Mononuclear cell (primary cell): Measurements from ENCODE around the gene OR9A2. TPM values are rescaled to one million over a fixed set of nuclear protein-coding genes. Genes with fewer than 3 reads are reported as not detected.

Experiments used
- H3K27me3 ChIP-seq: 2 replicates; pipeline ENCODE4 v1.6.0; 2011; ENCODE audit warnings: low read length, control low read depth; ENCODE audit not compliant: insufficient read depth
- H3K4me1 ChIP-seq: 2 replicates; pipeline ENCODE4 v1.5.1; 2011; ENCODE audit warnings: mild to moderate bottlenecking, low read length, control low read depth; ENCODE audit not compliant: insufficient read depth
- H3K4me3 ChIP-seq: 2 replicates; pipeline ENCODE4 v1.5.1; 2011; ENCODE audit warnings: mild to moderate bottlenecking, low read length, moderate library complexity
- H3K9me3 ChIP-seq: 2 replicates; pipeline ENCODE4 v1.5.1; 2011; ENCODE audit warnings: low read depth, mild to moderate bottlenecking, control low read depth, low read length
- total RNA-seq: library from RNA; depleted of rRNA; stranded (reverse); fragments of >200 nt; gene quantifications from one replicate; pipeline ENCODE4 v1.2.3, GENCODE V29; 2012

Gene OR9A2
- not detected for total RNA-seq

DNA sequence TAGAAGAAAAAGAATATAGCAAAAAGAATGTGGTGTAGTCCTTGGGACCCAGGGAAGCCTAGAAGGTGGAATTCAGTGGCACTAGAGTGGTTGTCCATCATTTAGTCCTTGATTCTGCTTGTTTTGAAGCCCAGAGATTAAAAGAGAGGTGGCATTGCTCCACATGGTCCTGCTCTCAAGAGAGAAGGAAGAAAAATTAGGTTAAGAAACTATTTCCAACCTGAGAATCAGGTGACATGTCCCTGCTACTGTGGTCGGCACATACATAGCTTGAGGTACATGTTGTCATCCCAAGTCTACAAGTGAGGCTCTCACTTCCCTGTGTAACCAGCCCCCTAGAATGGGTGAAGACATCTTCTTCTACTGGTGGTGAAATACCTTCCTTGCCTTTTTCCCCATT lies at the start of gene OR9A2:
OR9A2 (minus strand) TSS at position 101 of the 400 bp plus-strand sequence; CDS start at position 101, 0 bp downstream.
- H3K4me3 ChIP-seq, result no peak within 1 kb of the TSS
- no peaks in the 10 kb centered on the region for H3K9me3 ChIP-seq

GRCh38 chr7:143074141-143074540 lies 47.2 kb upstream of the OR9A2 start:
- Histone ChIP-seq H3K4me3 (no peak overlapping the region), H3K9me3 (no peaks in the 10 kb centered on the region), H3K27me3 (no peaks in the 10 kb centered on the region), H3K4me1 (no peaks in the 10 kb centered on the region)

More for the DNA sequence above, at the start of gene OR9A2:
- Histone ChIP-seq H3K27me3 (no peaks in the 10 kb centered on the region), H3K4me1 (no peaks in the 10 kb centered on the region)

GRCh38 chr7:143073556-143073955 lies 46.6 kb upstream of the OR9A2 start:
- no peaks in the 10 kb centered on the region for H3K27me3 ChIP-seq
- no peaks in the 10 kb centered on the region for H3K9me3 ChIP-seq
- H3K4me1 ChIP-seq, result no peaks in the 10 kb centered on the region
- H3K4me3 ChIP-seq, result no peak overlapping the region

DNA sequence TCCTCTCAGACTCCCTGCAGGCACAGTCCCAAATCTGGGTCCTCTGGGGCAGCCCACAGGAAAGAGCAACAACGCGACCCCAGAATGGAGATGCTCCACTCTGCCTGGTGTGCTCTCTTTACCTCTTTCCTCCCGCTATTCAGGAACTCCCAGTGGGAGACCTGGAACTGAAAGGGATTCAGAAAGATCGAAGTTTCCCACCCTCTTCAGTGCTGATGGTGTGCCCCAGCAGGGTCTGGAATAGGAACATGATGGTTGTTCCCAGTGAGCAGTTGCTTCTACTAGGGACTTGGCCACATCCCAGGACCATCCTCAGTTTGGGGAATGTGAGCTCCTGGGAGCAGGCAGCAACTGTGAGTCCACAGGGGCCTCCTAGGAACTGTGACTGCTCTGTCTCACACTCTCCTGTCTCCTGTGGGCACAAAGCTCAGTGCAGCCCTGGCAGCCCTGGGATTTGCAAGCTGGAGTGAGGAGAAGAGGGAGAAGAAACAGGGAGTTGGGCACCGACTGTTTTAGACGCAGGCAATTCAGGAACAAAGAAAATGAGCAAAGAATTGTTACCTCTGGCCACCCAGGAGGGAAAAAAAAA lies 43.1 kb upstream of the OR9A2 start:
- H3K4me1 ChIP-seq, result no peaks in the 10 kb centered on the region
- no peaks in the 10 kb centered on the region for H3K9me3 ChIP-seq
- no peak overlapping the region for H3K4me3 ChIP-seq
- H3K27me3 ChIP-seq, result no peaks in the 10 kb centered on the region

- no peak overlapping the region for H3K4me3 ChIP-seq
- no peaks in the 10 kb centered on the region for H3K4me1 ChIP-seq
- no peaks in the 10 kb centered on the region for H3K9me3 ChIP-seq
- no peaks in the 10 kb centered on the region for H3K27me3 ChIP-seq
These were observed 41.5 kb upstream of the OR9A2 start for GRCh38 chr7:143068446-143068845.

- Histone ChIP-seq H3K4me1 (no peaks in the 10 kb centered on the region), H3K9me3 (no peaks in the 10 kb centered on the region), H3K27me3 (no peaks in the 10 kb centered on the region), H3K4me3 (no peak overlapping the region)
These were observed 36.8 kb upstream of the OR9A2 start for GRCh38 chr7:143063741-143064140.

- Histone ChIP-seq H3K4me1 (no peaks in the 10 kb centered on the region), H3K9me3 (no peaks in the 10 kb centered on the region), H3K27me3 (no peaks in the 10 kb centered on the region), H3K4me3 (no peak overlapping the region)
These were observed 28.8 kb upstream of the OR9A2 start for GRCh38 chr7:143055754-143056153.

DNA sequence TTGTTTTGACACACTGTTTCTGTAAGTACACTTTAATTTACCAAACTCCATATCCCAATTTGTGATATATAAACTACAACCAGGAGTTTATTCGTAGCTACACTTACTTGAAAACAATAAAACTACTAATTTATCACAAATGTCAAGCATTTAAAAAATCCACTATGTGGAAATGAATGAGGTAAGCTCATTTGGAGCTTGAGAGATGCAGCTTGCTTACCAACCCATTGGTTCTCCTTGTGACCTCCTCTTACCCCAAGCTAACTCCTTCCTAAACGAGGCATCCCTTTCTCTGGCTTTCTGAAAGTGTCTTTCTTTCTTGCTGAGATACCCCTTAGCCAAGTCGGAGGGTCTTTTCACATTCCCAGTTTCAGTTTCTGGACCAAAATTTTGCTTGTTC lies 27.7 kb upstream of the OR9A2 start:
- no peaks in the 10 kb centered on the region for H3K9me3 ChIP-seq
- H3K4me1 ChIP-seq, result peaks cover under 1% of the 10 kb centered on the region
- H3K27me3 ChIP-seq, result no peaks in the 10 kb centered on the region
- H3K4me3 ChIP-seq, result no peak overlapping the region

- no peak within 1 kb of the TSS for H3K4me3 ChIP-seq
- peaks cover 22% of the 10 kb centered on the region for H3K4me1 ChIP-seq
- H3K9me3 ChIP-seq, result no peaks in the 10 kb centered on the region
- no peaks in the 10 kb centered on the region for H3K27me3 ChIP-seq
These were observed 25.1 kb upstream of the OR9A2 start, which contains the start of gene OR6V1 for GRCh38 chr7:143052041-143052440. Gene OR6V1 (plus strand): TSS chr7:143052341. CDS start chr7:143052341, 0 bp downstream.

DNA sequence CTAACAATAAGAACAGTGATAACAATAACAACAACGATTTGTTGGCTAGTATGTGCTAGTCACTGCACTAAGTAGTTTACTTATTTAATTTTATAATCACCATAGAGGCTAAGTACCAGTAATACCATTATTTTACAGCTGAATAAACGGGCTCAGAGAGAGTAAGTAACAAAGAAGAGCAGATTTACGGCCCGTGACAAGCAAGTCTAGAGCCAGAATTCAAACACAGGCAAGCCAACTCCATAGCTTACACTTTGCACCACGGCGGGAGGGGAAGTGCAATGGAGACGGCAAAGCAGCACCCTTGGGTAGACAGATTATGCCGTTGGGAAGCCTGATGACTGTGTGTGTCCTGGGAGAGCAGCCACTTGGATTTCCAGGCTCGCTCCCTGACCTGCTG lies 24.0 kb upstream of the OR9A2 start:
- Histone ChIP-seq H3K27me3 (no peaks in the 10 kb centered on the region), H3K9me3 (no peaks in the 10 kb centered on the region), H3K4me3 (no peak overlapping the region), H3K4me1 (peaks cover 30% of the 10 kb centered on the region)

GRCh38 chr7:143049362-143049761 lies 22.4 kb upstream of the OR9A2 start:
- Histone ChIP-seq H3K9me3 (no peaks in the 10 kb centered on the region), H3K4me1 (peaks cover 30% of the 10 kb centered on the region), H3K4me3 (no peak overlapping the region), H3K27me3 (no peaks in the 10 kb centered on the region)

DNA sequence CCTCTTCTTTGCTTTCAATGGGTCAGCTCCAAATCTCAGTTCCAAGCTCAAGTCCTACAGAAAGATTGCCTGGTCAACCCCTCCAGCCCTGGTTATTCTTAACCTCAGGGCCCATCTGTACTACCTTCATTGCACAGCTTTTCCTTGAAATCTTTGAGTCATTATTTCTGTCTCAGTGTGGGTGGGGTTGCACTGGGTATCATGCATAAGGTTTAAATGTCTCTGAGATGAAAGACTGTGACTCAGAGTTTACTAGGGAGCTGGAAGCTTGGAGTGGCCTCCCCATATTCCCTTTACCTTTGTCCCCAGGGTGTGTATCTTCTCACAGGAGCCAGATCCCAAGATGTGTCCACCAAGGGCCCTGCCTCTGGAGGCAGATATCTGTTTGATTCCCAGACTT lies 21.9 kb upstream of the OR9A2 start:
- Histone ChIP-seq H3K9me3 (no peaks in the 10 kb centered on the region), H3K27me3 (no peaks in the 10 kb centered on the region), H3K4me1 (peaks cover 30% of the 10 kb centered on the region), H3K4me3 (no peak overlapping the region)

DNA sequence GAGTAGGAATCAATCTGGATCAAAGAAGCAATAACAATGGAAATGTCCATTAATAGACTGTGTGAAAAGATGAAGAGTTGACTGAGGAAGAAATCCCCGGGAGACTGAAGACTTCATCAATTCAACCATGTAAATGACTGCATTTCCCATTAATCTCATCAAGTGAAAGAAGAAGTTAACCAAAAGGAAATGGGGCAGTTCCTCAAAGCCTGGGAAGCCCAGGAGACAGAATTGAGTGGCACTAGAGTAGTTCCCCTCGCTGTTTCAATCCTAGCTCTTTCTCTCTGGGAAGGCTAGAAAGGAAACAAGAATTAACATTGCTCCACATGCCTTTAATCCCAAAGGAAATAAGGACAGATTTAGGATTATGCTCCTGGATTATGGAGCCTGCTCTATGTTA lies 20.4 kb upstream of the OR9A2 start:
- Histone ChIP-seq H3K4me1 (peaks cover 30% of the 10 kb centered on the region), H3K4me3 (no peak overlapping the region), H3K9me3 (no peaks in the 10 kb centered on the region)

GRCh38 chr7:143046426-143046851 lies 19.5 kb upstream of the OR9A2 start:
- no peaks in the 10 kb centered on the region for H3K27me3 ChIP-seq
- no peaks in the 10 kb centered on the region for H3K9me3 ChIP-seq
- H3K4me1 ChIP-seq, result peaks cover 30% of the 10 kb centered on the region
- no peak overlapping the region for H3K4me3 ChIP-seq

More for the DNA sequence above, 20.4 kb upstream of the OR9A2 start:
- no peaks in the 10 kb centered on the region for H3K27me3 ChIP-seq

DNA sequence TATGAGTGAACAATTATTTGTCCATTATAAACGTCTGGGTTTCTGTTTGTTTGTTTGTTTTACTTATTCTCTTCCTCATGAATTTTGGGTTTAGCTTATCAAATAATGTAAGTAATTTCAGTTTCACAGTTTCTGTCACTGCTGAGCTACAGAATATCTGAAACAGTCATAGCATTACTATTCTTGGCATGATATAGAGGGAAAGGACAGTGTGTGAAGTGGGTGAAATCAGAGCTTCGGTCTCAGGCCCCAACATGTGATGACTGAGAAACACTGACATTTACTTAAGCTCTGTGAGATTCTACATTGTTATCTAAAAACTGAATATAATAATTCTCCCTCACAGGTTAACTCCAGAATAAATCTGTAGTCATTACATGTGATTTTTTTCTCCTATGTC lies 16.5 kb upstream of the OR9A2 start:
- no peaks in the 10 kb centered on the region for H3K9me3 ChIP-seq
- H3K4me1 ChIP-seq, result peaks cover 21% of the 10 kb centered on the region
- no peaks in the 10 kb centered on the region for H3K27me3 ChIP-seq
- H3K4me3 ChIP-seq, result no peak overlapping the region

DNA sequence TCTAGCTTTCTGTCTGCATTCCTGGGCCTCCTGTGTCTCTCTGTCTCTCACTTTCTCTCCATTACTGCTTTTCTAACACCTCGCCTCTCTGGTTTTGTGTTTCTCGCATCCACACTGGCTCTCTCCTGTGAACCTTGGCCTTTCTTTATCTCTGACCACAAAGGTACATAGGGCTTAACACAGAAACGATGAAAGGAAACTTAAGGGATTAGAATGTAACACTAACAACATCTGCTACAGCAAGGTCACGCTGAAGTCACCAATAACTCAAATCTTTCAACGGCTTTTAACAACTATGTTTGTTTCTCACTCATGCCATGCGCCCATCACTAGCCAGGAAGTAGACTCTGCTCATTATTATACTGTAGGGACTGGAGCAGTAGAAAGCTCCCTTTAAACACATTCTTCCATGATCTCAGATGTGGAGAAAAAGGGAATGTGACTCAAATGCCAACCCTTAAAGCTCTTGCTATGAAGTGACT lies 15.9 kb upstream of the OR9A2 start:
- H3K9me3 ChIP-seq, result no peaks in the 10 kb centered on the region
- no peaks in the 10 kb centered on the region for H3K27me3 ChIP-seq
- H3K4me1 ChIP-seq, result peaks cover 15% of the 10 kb centered on the region
- no peak overlapping the region for H3K4me3 ChIP-seq
